MM.1S (cell line): ENCODE results near the gene CAMKK1.

ENCODE experiments used
- EZH2 ChIP-seq: fragments of 300-600 bp; sonication (generic); optimal IDR thresholded peaks from 2 replicates; pipeline ENCODE3; 2017; ENCODE audit warnings: low read depth, mild to moderate bottlenecking, antibody characterized with exemption, low read length, mixed read lengths
- TF ChIP-seq, protein P1 (sequence below): fragments of 300-600 bp; sonication (generic); IDR thresholded peaks from 2 replicates; pipeline ENCODE4 v1.5.1; 2016; ENCODE audit warnings: antibody characterized with exemption, low read length, mixed read lengths

DNA sequence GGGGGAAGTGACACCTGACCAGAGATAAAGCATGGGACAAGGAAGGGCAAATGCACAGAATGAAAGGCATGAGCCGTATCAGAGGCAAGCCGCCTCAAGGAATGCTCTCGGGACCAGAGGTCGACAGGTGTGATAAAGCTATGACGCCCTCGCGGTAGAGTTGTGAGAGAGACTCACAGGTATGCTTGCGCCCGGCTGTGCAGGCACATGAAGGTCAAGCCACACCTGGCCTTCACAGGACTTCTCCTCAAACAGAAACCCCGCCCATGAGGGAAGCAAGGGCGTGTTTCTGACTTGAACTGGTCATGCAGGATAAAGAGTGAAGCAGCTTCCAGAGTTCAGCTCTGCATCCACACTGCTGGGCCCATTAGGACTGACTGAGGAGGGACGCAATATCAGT lies 54.6 kb downstream of the CAMKK1 start:
- TF ChIP-seq, protein P1, sequence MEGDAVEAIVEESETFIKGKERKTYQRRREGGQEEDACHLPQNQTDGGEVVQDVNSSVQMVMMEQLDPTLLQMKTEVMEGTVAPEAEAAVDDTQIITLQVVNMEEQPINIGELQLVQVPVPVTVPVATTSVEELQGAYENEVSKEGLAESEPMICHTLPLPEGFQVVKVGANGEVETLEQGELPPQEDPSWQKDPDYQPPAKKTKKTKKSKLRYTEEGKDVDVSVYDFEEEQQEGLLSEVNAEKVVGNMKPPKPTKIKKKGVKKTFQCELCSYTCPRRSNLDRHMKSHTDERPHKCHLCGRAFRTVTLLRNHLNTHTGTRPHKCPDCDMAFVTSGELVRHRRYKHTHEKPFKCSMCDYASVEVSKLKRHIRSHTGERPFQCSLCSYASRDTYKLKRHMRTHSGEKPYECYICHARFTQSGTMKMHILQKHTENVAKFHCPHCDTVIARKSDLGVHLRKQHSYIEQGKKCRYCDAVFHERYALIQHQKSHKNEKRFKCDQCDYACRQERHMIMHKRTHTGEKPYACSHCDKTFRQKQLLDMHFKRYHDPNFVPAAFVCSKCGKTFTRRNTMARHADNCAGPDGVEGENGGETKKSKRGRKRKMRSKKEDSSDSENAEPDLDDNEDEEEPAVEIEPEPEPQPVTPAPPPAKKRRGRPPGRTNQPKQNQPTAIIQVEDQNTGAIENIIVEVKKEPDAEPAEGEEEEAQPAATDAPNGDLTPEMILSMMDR = no peak
- TF ChIP-seq EZH2 = no peak
